HG02884 (cell line): ENCODE data around the gene IFNAR1.

Source experiments
- ATAC-seq: cut with Tn5 transposase; IDR thresholded peaks from one replicate; pipeline ENCODE4 v1.9.1; 2021; ENCODE audit warnings: mild to moderate bottlenecking, moderate library complexity; ENCODE audit not compliant: unreplicated experiment

Gene IFNAR1

GRCh38 chr21:33397717-33398116, 72.9 kb downstream of the IFNAR1 start:
- no peak for ATAC-seq

DNA sequence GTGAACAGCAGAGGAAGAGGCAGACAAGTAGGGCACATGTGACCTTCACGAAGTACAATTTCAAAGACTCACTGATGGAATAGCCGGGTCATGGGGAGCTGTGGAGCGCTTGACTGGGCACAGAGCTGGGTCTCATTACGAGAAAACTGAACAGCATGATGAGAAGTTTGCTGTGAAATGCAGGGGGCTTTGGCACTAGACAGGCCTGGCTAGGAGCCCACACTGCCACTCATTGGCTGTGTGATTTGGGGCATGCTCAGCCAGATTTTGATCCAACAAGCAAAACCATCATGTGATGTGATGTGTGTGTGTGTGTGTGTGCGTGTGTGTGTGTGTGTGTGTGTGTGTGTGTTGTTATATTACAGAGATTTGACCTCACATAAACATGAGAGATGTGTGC, 73.6 kb downstream of the IFNAR1 start:
- ATAC-seq, result no peak

DNA sequence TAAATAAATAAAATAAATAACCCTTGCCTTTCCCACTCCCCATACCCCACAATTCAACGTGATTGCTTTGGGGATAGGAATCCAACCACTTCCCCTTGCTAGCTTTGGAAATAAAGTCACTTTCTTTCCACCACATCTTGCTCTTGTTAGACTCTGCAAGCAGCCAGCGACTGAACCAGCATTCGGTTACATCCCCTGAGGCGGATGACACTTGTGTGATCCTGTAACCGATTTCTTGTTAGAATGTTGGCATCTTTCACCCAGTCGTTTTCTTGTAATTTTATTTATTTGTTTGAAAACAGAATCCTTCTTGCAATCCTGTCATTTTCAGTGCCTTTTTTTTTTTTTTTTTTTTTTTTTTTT, 76.8 kb downstream of the IFNAR1 start:
- ATAC-seq, result no peak

DNA sequence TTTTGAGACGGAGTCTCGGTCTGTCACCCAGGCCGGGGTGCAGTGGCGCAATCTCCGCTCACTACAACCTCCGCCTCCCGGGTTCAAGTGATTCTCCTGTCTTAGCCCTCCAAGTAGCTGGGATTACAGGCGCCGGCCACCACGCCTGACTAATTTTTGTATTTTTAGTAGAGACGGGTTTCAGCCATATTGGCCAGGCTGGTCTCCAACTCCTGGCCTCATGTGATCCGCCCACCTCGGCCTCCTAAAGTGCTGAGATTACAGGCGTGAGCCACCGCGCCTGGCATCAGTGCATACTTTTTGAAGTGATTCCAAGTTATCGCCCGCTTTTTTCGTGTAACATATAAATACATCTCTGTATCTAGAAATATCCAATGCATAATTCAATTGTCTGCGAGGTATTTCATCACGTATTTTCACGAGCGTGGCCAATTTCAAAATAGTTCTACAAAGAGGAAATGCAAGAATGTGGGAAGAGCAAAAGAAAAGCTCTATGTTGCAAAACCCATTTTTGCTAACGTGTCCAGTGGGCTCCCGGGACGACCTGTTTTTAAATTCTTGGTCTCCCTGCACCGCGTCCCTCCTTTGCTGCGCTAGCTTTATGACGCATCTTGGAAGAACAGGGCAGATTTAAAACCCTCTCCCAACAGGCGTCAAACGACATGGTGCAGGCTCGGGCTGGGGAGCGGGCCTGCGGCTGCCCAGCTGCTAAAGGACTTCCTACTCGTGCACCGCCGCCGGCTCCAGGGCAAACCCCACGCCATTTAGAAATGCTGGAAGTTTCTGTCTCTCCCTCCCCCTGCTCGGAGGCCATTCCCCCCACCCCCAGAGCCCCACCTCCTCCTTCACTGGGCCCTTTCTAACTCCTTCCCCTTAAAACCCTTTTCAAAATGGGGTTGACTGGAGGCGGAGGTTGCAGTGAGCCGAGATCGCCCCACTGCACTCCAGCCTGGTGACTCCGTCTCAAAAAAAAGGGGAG, 77.5 kb downstream of the IFNAR1 start:
- no peak for ATAC-seq

DNA sequence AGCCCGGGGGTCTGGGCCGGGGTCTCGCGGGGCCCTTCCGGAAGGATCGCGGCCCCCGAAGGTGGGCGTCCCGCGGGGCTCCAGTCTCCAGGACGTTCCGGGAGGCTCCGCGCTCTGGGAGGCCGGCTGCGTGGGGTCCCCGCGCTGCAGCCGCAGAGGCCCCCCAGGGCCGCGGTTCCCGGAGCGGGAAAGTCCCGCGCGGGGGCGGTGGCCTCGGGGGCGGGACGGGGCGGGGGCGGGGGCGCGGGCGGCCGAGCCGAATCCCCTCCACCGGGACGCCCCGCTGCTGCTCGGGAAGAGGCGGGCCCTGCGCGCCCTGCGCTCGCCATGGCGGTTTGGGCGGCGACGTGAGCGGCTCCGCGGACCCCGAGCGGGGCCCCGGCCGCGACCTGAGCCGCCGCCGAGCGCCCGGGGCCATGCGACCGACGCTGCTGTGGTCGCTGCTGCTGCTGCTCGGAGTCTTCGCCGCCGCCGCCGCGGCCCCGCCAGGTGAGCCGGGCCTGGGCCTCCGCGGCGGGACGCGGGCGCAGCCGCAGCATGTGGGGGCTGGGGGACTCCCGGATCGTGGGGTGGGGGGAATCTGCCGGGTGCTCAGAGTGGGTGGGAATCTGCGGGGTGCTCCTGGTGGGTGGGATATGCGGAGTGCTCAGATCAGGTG, 78.5 kb downstream of the IFNAR1 start, which contains the start of gene IFNGR2:
Gene IFNGR2, plus strand, starts transcription at position 286 of the 658 bp plus-strand sequence. Its CDS starts 131 bp downstream, at position 417.
- peak; percentile 42 for ATAC-seq

DNA sequence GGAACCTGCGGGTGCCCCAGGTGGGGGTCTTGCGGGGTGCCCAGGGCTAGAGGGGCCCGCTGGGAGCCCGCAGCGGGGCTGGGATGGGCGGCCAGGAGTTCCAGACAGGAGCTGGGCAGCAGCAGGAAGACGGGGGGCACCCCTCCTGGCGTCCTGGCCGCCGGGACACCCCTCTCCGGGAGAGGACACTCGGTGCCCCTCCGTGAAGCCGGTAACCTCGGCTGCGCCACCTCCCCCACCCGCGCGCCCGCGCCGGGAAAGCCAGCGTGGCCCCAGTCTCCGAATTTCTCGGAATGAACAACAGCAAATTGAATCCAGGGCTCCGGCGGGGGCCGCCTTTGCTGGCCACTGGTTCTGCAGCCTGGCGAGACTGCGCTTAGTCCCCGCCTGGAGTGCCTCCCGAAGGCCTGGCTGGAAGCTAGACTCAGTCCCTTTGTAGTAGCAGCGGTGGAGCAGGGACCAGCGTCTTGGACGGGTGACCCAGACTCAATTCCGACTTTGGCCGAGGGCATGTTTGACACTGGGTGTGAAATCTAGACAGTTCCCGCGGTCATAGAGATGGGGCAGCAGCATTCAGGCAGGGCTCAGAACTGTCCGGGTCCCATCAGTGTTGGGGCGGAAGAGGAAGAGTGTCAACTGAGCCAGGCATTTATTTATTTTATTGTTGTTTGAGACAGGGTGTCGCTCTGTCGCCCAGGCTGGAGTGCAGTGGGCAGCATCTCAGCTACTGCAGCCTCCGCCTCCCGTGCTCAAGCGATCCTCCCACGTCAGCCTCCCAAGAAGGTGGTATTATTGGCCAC, 79.2 kb downstream of the IFNAR1 start:
- ATAC-seq, result peak; percentile 21

GRCh38 chr21:33406493-33406892, 81.7 kb downstream of the IFNAR1 start:
- no peak for ATAC-seq
